C4-2B (cell line): Measurements from ENCODE around the gene MED9.

ENCODE experiments used
- CTCF ChIP-seq: fragments of 450-650 bp; conservative IDR thresholded peaks from 2 replicates; pipeline ENCODE4 v1.5.1; 2017; ENCODE audit warnings: mild to moderate bottlenecking
- ZFX ChIP-seq: fragments of 450-650 bp; IDR thresholded peaks from 2 replicates; pipeline ENCODE4 v1.6.1; 2017

GRCh38 chr17:17505151-17505550 lies 28.4 kb downstream of the MED9 start:
- no peak for TF ChIP-seq CTCF
- TF ChIP-seq ZFX = no peak
